SH-SY5Y (cell line): ENCODE measurements around the gene ZNF146.

Experiments
- GATA2 ChIP-seq: IDR thresholded peaks from 2 replicates; pipeline ENCODE4 v1.6.1; 2011; ENCODE audit warnings: mild to moderate bottlenecking, low read depth, low read length
- GATA3 ChIP-seq: IDR thresholded peaks from 2 replicates; pipeline ENCODE4 v1.6.1; 2011; ENCODE audit warnings: low read depth, mild to moderate bottlenecking, low read length, moderate library complexity

- no peak for TF ChIP-seq GATA3
- TF ChIP-seq GATA2 = no peak
These were observed 21.5 kb downstream of the ZNF146 start for GRCh38 chr19:36236304-36236945.
